ENCODE results near the gene FERD3L.

GRCh38 chr7:19114551-19114855 is 30.7 kb downstream of the FERD3L start:
- no peak for TF ChIP-seq CTCF (IDR thresholded peaks at IDR 0.05; ENCODE audit: insufficient read depth, low read depth, low read length)
- TF ChIP-seq EZH2 (IDR thresholded peaks at IDR 0.05; ENCODE audit: insufficient read depth, low read length) = no peak

All from astrocyte (in vitro differentiated cells and primary cell).